ENCODE measurements around the gene SH3GLB2. TPM values are rescaled to one million over a fixed set of nuclear protein-coding genes. Genes with fewer than 3 reads are reported as not detected.
"Not testable (repeated sequence)": the region's sequence is repeated elsewhere in the genome, so short reads cannot be mapped to it uniquely, and the experiment has no call there.

SH3GLB2 gene
- total RNA-seq, 1 experiment from 2014 or later = 24.4 TPM

DNA sequence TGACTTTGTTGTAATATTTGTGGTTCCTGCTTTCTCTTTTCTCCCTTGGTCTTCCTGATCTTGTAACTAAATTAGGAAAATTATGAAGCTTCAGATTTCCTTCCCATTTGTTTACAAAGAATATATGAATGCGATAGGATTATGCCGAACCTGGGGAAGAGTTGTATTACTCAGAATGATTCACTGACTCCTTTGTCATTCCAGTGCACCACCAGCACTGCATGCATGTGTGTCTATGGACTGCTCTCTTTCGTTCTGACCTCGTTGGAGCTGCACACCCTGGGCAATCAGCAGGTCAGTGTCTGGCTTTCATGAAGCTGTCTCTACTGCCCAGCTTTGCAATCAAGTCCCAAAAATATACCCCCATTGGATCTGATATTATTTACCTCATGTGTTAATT, 55.2 kb downstream of the SH3GLB2 start:
- in situ Hi-C loops (cut with HindIII; ENCODE audit: low pct_unique_long_range_greater_than_20kb, low sequenced_read_pairs) = no loop called here
- DNase-seq (ENCODE audit: low read depth, low spot score) = no peak

DNA sequence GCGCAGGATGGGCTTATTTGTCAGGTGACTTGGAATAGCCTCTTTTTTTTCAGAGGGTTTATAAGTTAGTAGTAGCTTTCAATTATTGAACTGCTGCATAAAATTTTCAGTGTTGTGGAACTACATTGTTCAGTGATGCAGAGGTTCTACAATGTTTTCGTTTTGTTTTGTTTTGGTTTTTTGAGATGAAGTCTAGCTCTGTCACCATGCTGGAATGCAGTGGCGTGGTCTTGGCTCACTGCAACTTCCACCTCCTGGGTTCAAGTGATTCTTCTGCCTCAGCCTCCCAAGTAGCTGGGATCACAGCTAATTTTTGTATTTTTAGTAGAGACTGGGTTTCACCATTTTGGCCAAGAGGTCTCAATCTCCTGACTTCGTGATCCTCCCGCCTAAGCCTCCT, 58.6 kb downstream of the SH3GLB2 start:
- no peak for DNase-seq (ENCODE audit: low read depth, low spot score)
- in situ Hi-C loops (cut with HindIII; ENCODE audit: low pct_unique_long_range_greater_than_20kb, low sequenced_read_pairs) = no loop called here

DNA sequence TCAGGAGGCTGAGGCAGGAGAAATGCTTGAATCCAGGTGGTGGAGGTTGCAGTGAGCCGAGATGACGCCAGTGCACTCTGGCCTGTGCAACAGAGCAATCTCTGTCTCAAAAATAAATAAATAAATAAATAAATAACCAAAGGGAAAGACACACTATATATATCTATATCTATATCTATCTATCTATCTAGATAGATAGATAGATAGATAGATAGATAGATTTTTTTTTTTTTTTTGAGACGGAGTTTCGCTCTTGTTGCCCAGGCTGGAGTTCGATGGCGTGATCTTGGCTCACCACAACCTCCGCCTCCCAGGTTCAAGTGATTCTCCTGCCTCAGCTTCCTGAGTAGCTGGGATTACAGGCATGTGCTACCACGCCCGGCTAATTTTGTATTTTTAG, 66.7 kb downstream of the SH3GLB2 start:
- in situ Hi-C loops (cut with HindIII; ENCODE audit: low pct_unique_long_range_greater_than_20kb, low sequenced_read_pairs); DNase-seq (ENCODE audit: low read depth, low spot score): not testable (repeated sequence)

Other genes starting within 250 kb of the SH3GLB2 start
- 10.5 and 12.0 TPM in 2 replicates for gene TBC1D13, start 241.1 kb downstream of the SH3GLB2 start, total RNA-seq (2014; rRNA removed; shearing (Covaris generic))
- gene ENDOG, start 209.8 kb downstream of the SH3GLB2 start, total RNA-seq (2014; rRNA removed; shearing (Covaris generic)) = 24.6 and 26.2 TPM in 2 replicates
- gene SPOUT1, start 198.5 kb downstream of the SH3GLB2 start, total RNA-seq (2014; rRNA removed; shearing (Covaris generic)) = 39.6 and 40.3 TPM in 2 replicates
- gene KYAT1, start 146.4 kb downstream of the SH3GLB2 start, total RNA-seq (2014; rRNA removed; shearing (Covaris generic)) = 7.4 and 7.5 TPM in 2 replicates
- 36.0 and 38.3 TPM in 2 replicates for gene LRRC8A, start 146.2 kb downstream of the SH3GLB2 start, total RNA-seq (2014; rRNA removed; shearing (Covaris generic))
- gene PHYHD1, start 107.3 kb downstream of the SH3GLB2 start, total RNA-seq (2014; rRNA removed; shearing (Covaris generic)) = 4.5 and 5.2 TPM in 2 replicates
- 40.1 and 41.7 TPM in 2 replicates for gene DOLK, start 80.7 kb downstream of the SH3GLB2 start, total RNA-seq (2014; rRNA removed; shearing (Covaris generic))
- 33.9 and 35.2 TPM in 2 replicates for gene NUP188, start 80.6 kb downstream of the SH3GLB2 start, total RNA-seq (2014; rRNA removed; shearing (Covaris generic))
- gene MIGA2, start 8.3 kb upstream of the SH3GLB2 start, total RNA-seq (2014; rRNA removed; shearing (Covaris generic)) = 13.7 TPM in 2 replicates
- 12.4 and 12.9 TPM in 2 replicates for gene DOLPP1, start 52.8 kb upstream of the SH3GLB2 start, total RNA-seq (2014; rRNA removed; shearing (Covaris generic))
- gene CRAT, start 82.5 kb upstream of the SH3GLB2 start, total RNA-seq (2014; rRNA removed; shearing (Covaris generic)) = 9.4 and 12.7 TPM in 2 replicates
- 88.1 and 95.8 TPM in 2 replicates for gene PTPA, start 83.1 kb upstream of the SH3GLB2 start, total RNA-seq (2014; rRNA removed; shearing (Covaris generic))
- 53.9 and 57.1 TPM in 2 replicates for gene IER5L, start 149.9 kb upstream of the SH3GLB2 start, total RNA-seq (2014; rRNA removed; shearing (Covaris generic))

All from SK-MEL-5 (cell line).